Neural cell (in vitro differentiated cells): Measurements from ENCODE around the gene PRADC1. TPM values are rescaled to one million over a fixed set of nuclear protein-coding genes. Genes with fewer than 3 reads are reported as not detected.
A peak's percentile ranks its signal among the peaks of the same experiment; 100 is the strongest.

Experiments used
- H2AFZ ChIP-seq: fragments of 200-600, 300-800 bp; sonication (generic), shearing (Covaris generic); 2 replicates; pipeline ENCODE4 v1.6.0; 2014; ENCODE audit warnings: low read depth, mild to moderate bottlenecking, antibody characterized with exemption, low read length, moderate library complexity
- H3F3A ChIP-seq: fragments of 200-600 bp; shearing (Covaris generic); 2 replicates; pipeline ENCODE4 v1.6.1; 2016; ENCODE audit warnings: mild to moderate bottlenecking, moderate library complexity, mixed read lengths, antibody characterized with exemption, low read length; ENCODE audit not compliant: insufficient read depth, poor library complexity, severe bottlenecking
- H3K27ac ChIP-seq: fragments of 200-600, 300-800 bp; sonication (generic), shearing (Covaris generic); 2 replicates; pipeline ENCODE4 v1.5.1; 2014; ENCODE audit warnings: mild to moderate bottlenecking, low read length, moderate library complexity
- H3K27me3 ChIP-seq: fragments of 300-800, 200-600 bp; sonication (generic), shearing (Covaris generic); 2 replicates; pipeline ENCODE4 v1.6.0; 2014; ENCODE audit warnings: mild to moderate bottlenecking, low read depth, low read length, moderate library complexity; ENCODE audit not compliant: insufficient read depth
- H3K36me3 ChIP-seq: fragments of 300-800, 200-600 bp; sonication (generic), shearing (Covaris generic); 2 replicates; pipeline ENCODE4 v1.5.1; 2014; ENCODE audit warnings: mild to moderate bottlenecking, antibody characterized with exemption, low read length, moderate library complexity; ENCODE audit not compliant: insufficient read depth
- H3K4me2 ChIP-seq: fragments of 300-800, 200-600 bp; sonication (generic), shearing (Covaris generic); 2 replicates; pipeline ENCODE4 v1.6.0; 2014; ENCODE audit warnings: mild to moderate bottlenecking, low read length
- H3K4me3 ChIP-seq: fragments of 300-800, 200-600 bp; sonication (generic), shearing (Covaris generic); 2 replicates; pipeline ENCODE4 v1.5.1; 2014; ENCODE audit warnings: mild to moderate bottlenecking, low read length, moderate library complexity
- H3K79me2 ChIP-seq: fragments of 200-600 bp; shearing (Covaris generic); replicated peaks from 2 replicates; pipeline ENCODE4 v1.6.0; 2014; ENCODE audit warnings: mild to moderate bottlenecking, low read length, moderate library complexity; ENCODE audit not compliant: insufficient read depth
- H3K9ac ChIP-seq: fragments of 300-800, 200-600 bp; sonication (generic), shearing (Covaris generic); 2 replicates; pipeline ENCODE4 v1.6.1; 2016; ENCODE audit warnings: mild to moderate bottlenecking, low read length, mixed read lengths
- H3K9me2 ChIP-seq: fragments of 200-600 bp; shearing (Covaris generic); 2 replicates; pipeline ENCODE4 v1.6.1; 2016; ENCODE audit warnings: mild to moderate bottlenecking, low read length, mixed read lengths; ENCODE audit not compliant: insufficient read depth
- H3K9me3 ChIP-seq: fragments of 200-600, 300-800 bp; sonication (generic), shearing (Covaris generic); 2 replicates; pipeline ENCODE4 v1.6.1; 2016; ENCODE audit warnings: mild to moderate bottlenecking, mixed run types, low read length, moderate library complexity, mixed read lengths
- H4K20me1 ChIP-seq: fragments of 200-600 bp; shearing (Covaris generic); 2 replicates; pipeline ENCODE4 v1.6.1; 2016; ENCODE audit warnings: mild to moderate bottlenecking, mixed run types; ENCODE audit not compliant: insufficient read depth
- CTCF ChIP-seq: fragments of 450-650 bp; IDR thresholded peaks from 2 replicates; pipeline ENCODE4 v1.5.1; 2014; ENCODE audit warnings: antibody characterized with exemption, mild to moderate bottlenecking, moderate library complexity; ENCODE audit not compliant: poor library complexity, severe bottlenecking
- EP300 ChIP-seq: fragments of 450-650 bp; conservative IDR thresholded peaks from 2 replicates; pipeline ENCODE4 v1.6.1; 2014; ENCODE audit warnings: antibody characterized with exemption, mild to moderate bottlenecking, moderate library complexity; ENCODE audit not compliant: poor library complexity, severe bottlenecking
- EZH2 ChIP-seq: fragments of 200-600, 300-800 bp; shearing (Covaris generic), sonication (generic); IDR thresholded peaks from 2 replicates; pipeline ENCODE4 v1.6.1; 2014; ENCODE audit warnings: antibody characterized with exemption, low read length, borderline replicate concordance, mild to moderate bottlenecking; ENCODE audit not compliant: insufficient read depth, poor library complexity, severe bottlenecking
- MXI1 ChIP-seq: fragments of 450-650 bp; conservative IDR thresholded peaks from 2 replicates; pipeline ENCODE4 v1.6.1; 2014; ENCODE audit warnings: antibody characterized with exemption, mild to moderate bottlenecking; ENCODE audit not compliant: poor library complexity, severe bottlenecking
- POLR2AphosphoS5 ChIP-seq: IDR thresholded peaks from 2 replicates; pipeline ENCODE4 v1.6.1; 2012
- RAD21 ChIP-seq: fragments of 450-650 bp; conservative IDR thresholded peaks from 2 replicates; pipeline ENCODE4 v1.6.1; 2014; ENCODE audit warnings: antibody characterized with exemption, mild to moderate bottlenecking, moderate library complexity
- REST ChIP-seq: IDR thresholded peaks from 2 replicates; pipeline ENCODE4 v1.6.1; 2012; ENCODE audit warnings: borderline replicate concordance
- SMC3 ChIP-seq: fragments of 450-650 bp; conservative IDR thresholded peaks from 2 replicates; pipeline ENCODE4 v1.6.1; 2014; ENCODE audit warnings: antibody characterized with exemption, mild to moderate bottlenecking, moderate library complexity; ENCODE audit not compliant: poor library complexity
- TAF1 ChIP-seq: IDR thresholded peaks from 2 replicates; pipeline ENCODE4 v1.6.1; 2012; ENCODE audit warnings: low read depth
- polyA minus RNA-seq: library from RNA; depleted of rRNA, polyadenylated mRNA; stranded (reverse); fragments of >200 nt; gene quantifications from 2 replicates; pipeline ENCODE4 v1.2.3, GENCODE V29; 2014
- polyA plus RNA-seq: library from polyadenylated mRNA; depleted of rRNA; stranded (reverse); fragments of >200 nt; gene quantifications from 2 replicates; pipeline ENCODE4 v1.2.3, GENCODE V29; 2014

Gene PRADC1
- polyA plus RNA-seq, result 36.5 TPM in 2 replicates
- 16.6 and 21.3 TPM in 2 replicates for polyA minus RNA-seq

DNA sequence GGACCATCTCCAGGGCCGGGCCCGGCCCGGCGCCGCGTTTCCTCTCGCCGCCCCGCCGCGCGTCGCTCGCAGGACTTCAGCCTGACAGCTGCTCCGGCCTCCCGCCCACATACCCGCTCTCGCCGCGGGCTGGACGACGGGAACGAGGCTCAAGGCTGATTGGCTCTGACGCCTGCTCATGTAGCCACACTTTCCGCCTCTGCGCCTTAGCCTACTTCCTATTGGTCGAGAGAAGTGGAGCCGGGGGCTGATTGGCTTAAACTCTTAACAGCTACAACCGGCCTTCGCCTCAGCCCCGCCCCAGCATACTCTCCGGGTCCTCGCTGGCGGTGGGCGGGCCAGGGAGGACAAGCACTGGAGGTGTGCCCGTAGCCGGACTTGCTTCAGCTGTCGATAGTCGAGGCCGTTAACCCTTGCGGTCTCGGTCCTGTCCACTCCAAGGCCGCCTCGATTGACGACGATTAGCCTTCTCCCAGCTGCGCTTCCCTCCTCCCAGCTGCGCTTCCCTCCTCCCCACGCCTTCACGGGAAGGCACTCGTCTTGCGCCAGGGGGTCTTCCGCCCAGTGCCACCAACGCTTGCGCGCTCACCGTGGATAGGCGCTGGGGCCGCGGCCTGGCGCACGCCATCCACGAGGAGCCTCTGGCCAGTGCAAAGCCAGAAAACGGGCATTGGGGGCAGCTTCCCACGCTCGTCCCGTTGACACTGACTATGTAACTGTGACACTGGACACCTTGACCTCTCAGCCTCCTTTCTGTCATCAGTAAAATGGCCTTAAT lies at the start of gene PRADC1:
Gene PRADC1 (minus strand): TSS at position 86 of the 778 bp plus-strand sequence. CDS start 79 bp downstream, at position 7.
- Histone ChIP-seq H3K36me3 (no peaks in the 10 kb centered on the region), H3K9ac (peak within 1 kb of the TSS; percentile 90), H3K27ac (peak within 1 kb of the TSS; percentile 86), H4K20me1 (no peaks in the 10 kb centered on the region), H3F3A (peaks cover 2% of the 10 kb centered on the region), H3K27me3 (no peaks in the 10 kb centered on the region), H2AFZ (peak within 1 kb of the TSS; percentile 40), H3K79me2 (peaks cover 35% of the 10 kb centered on the region), H3K9me2 (no peaks in the 10 kb centered on the region), H3K4me2 (peak within 1 kb of the TSS; percentile 94), H3K4me3 (peak within 1 kb of the TSS; percentile 86), H3K9me3 (no peaks in the 10 kb centered on the region)
- TF ChIP-seq EP300 (no peak), SMC3 (no peak), EZH2 (no peak), POLR2AphosphoS5 (peak; percentile 67), TAF1 (no peak), MXI1 (peak; percentile 3), CTCF (no peak), RAD21 (peak; percentile 3), REST (no peak)

GRCh38 chr2:73281244-73281643 lies 48.2 kb upstream of the PRADC1 start:
- no peaks in the 10 kb centered on the region for H3K79me2 ChIP-seq
- H3K36me3 ChIP-seq, result no peaks in the 10 kb centered on the region
- H3K4me2 ChIP-seq, result no peak overlapping the region
- no peaks in the 10 kb centered on the region for H3F3A ChIP-seq
- TF ChIP-seq POLR2AphosphoS5 (no peak), EZH2 (no peak), REST (no peak), RAD21 (no peak), TAF1 (no peak), CTCF (no peak), EP300 (no peak)
- no peak overlapping the region for H3K4me3 ChIP-seq
- H3K9me3 ChIP-seq, result no peaks in the 10 kb centered on the region
- no peaks in the 10 kb centered on the region for H3K9me2 ChIP-seq
- no peaks in the 10 kb centered on the region for H4K20me1 ChIP-seq
- H3K27me3 ChIP-seq, result peaks cover 18% of the 10 kb centered on the region
- no peak overlapping the region for H3K9ac ChIP-seq
- no peak overlapping the region for H3K27ac ChIP-seq
- H2AFZ ChIP-seq, result no peak overlapping the region
